Epithelial cell of proximal tubule (primary cell): ENCODE measurements around the gene KLB. TPM values are rescaled to one million over a fixed set of nuclear protein-coding genes. Genes with fewer than 3 reads are reported as not detected.
"Not testable (repeated sequence)": the region's sequence is repeated elsewhere in the genome, so short reads cannot be mapped to it uniquely, and the experiment has no call there.

Experiments used
- DNase-seq: peaks from one replicate; pipeline ENCODE4 v3.0.0-alpha.2; 2011; ENCODE audit warnings: low read depth
- H3K4me3 ChIP-seq: 2 replicates; pipeline ENCODE4 v1.5.1; 2011; ENCODE audit warnings: low read depth, mild to moderate bottlenecking, low read length
- total RNA-seq: library from RNA; depleted of rRNA; stranded (reverse); fragments of >200 nt; gene quantifications from 2 replicates; pipeline ENCODE4 v1.2.3, GENCODE V29; 2015
- TF ChIP-seq, protein P1 (sequence below): conservative IDR thresholded peaks from 2 replicates; pipeline ENCODE4 v1.5.1; 2012; ENCODE audit warnings: low read depth, mild to moderate bottlenecking, low read length

The KLB gene
- total RNA-seq = not detected in 2 replicates

DNA sequence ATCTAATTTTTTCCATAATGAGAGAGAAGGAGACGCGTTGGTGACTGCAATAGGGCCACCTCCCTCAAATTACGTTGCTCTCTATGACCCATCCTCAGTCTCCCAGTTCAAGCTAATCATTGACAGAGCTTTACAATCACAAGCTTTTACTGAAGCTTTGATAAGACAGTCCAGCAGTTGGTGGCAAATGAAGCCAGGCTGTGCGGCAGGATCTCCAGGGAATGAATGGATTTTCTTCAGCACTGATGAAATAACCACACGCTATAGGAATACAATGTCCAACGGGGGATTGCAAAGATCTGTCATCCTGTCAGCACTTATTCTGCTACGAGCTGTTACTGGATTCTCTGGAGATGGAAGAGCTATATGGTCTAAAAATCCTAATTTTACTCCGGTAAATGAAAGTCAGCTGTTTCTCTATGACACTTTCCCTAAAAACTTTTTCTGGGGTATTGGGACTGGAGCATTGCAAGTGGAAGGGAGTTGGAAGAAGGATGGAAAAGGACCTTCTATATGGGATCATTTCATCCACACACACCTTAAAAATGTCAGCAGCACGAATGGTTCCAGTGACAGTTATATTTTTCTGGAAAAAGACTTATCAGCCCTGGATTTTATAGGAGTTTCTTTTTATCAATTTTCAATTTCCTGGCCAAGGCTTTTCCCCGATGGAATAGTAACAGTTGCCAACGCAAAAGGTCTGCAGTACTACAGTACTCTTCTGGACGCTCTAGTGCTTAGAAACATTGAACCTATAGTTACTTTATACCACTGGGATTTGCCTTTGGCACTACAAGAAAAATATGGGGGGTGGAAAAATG, at the start of gene KLB:
Gene KLB, plus strand, starts transcription at position 168 of the 821 bp plus-strand sequence. Its CDS starts 20 bp downstream, at position 188.
- TF ChIP-seq, protein P1, sequence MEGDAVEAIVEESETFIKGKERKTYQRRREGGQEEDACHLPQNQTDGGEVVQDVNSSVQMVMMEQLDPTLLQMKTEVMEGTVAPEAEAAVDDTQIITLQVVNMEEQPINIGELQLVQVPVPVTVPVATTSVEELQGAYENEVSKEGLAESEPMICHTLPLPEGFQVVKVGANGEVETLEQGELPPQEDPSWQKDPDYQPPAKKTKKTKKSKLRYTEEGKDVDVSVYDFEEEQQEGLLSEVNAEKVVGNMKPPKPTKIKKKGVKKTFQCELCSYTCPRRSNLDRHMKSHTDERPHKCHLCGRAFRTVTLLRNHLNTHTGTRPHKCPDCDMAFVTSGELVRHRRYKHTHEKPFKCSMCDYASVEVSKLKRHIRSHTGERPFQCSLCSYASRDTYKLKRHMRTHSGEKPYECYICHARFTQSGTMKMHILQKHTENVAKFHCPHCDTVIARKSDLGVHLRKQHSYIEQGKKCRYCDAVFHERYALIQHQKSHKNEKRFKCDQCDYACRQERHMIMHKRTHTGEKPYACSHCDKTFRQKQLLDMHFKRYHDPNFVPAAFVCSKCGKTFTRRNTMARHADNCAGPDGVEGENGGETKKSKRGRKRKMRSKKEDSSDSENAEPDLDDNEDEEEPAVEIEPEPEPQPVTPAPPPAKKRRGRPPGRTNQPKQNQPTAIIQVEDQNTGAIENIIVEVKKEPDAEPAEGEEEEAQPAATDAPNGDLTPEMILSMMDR = no peak
- H3K4me3 ChIP-seq = no peak within 1 kb of the TSS
- DNase-seq = peak; percentile 20

- DNase-seq = no peak
- TF ChIP-seq, protein P1 = no peak
These were observed 49.7 kb upstream of the KLB start for GRCh38 chr4:39357002-39357401.

DNA sequence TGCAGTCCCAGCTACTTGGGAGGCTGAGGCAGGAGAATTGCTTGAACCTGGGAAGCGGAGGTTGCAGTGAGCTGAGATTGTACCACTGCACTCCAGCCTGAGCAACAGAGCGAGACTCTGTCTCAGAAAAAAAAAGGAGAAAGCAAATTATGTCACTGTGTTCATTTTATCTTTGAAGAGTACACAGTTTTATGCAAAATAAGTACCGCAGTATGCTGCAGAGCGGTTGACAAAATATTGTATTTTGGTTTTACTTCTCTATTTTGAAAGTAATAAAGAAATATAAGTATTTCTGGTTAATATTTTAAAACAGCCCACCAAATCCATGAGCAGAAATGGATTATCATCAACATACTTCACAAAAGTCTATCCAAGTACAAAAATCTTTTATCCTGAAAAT, 46.1 kb upstream of the KLB start:
- not testable (repeated sequence) for DNase-seq, H3K4me3 ChIP-seq

More at GRCh38 chr4:39357002-39357401, 49.7 kb upstream of the KLB start:
- H3K4me3 ChIP-seq = no peak overlapping the region

GRCh38 chr4:39362827-39363226, 43.9 kb upstream of the KLB start:
- H3K4me3 ChIP-seq = no peak overlapping the region
- TF ChIP-seq, protein P1 = no peak
- DNase-seq = no peak

- DNase-seq = no peak
- H3K4me3 ChIP-seq = no peak overlapping the region
- TF ChIP-seq, protein P1 = no peak
These were observed 42.8 kb upstream of the KLB start for GRCh38 chr4:39363773-39364393.

DNA sequence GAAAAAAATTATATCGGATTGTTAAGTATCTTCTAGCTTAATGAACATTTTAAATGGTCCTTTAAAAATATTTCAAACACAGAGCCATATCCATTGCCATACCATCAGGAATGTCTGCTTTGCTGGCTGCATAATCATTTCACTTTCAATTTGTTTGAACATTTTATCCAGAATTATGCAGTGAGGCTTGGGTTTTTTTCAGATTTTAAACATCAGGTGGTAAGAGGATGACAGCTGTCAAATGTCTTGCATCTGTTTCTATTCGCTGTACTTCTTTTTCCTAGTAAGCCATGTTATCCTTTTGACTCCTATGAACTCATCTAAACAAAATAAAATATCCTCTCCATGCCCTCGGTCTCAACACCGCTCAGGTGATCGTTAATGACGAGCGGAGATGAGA, 41.4 kb upstream of the KLB start:
- DNase-seq = no peak
- TF ChIP-seq, protein P1 = no peak
- H3K4me3 ChIP-seq = peak overlapping the region; percentile 78

- TF ChIP-seq, protein P1 = no peak
- peak; percentile 43 for DNase-seq
- H3K4me3 ChIP-seq = peak within 1 kb of the TSS; percentile 78
These were observed 40.6 kb upstream of the KLB start, which contains the start of gene RFC1 for GRCh38 chr4:39365830-39366771. Gene RFC1, minus strand, starts transcription at chr4:39366362. Its CDS starts 121 bp downstream, at chr4:39366241.
